Spleen (tissue), 11 donors: ENCODE measurements around the gene SREBF2. TPM values are rescaled to one million over a fixed set of nuclear protein-coding genes. Genes with fewer than 3 reads are reported as not detected.

Source experiments
- DNase-seq: peaks from one replicate; pipeline ENCODE4 v3.0.0-alpha.2; 2020
- H3K27ac ChIP-seq, 8 donors: fragments of 200-600 bp; sonication (generic) in 7 of 8; 1 replicate in 4 of 8; 2 replicates in 4 of 8; pipeline versions ENCODE4 v1.5.0 to v1.8.0; 2016 to 2021; ENCODE audit warnings: inconsistent platforms in 4 of 8, mild to moderate bottlenecking in 4 of 8, moderate library complexity in 1 of 8
- H3K27me3 ChIP-seq, 7 donors: fragments of 200-600 bp; sonication (generic) in 6 of 7; replicated peaks in 1 of 7; 1 replicate in 4 of 7; 2 replicates in 3 of 7; pipeline versions ENCODE4 v1.5.0 to v1.8.0; 2016 to 2021; ENCODE audit warnings: inconsistent platforms in 3 of 7, mild to moderate bottlenecking in 1 of 7
- H3K36me3 ChIP-seq, 6 donors: fragments of 200-600 bp; sonication (generic) in 5 of 6; 1 replicate in 4 of 6; 2 replicates in 2 of 6; pipeline versions ENCODE4 v1.5.0 to v1.8.0; 2016 to 2021; ENCODE audit warnings: inconsistent platforms in 2 of 6
- H3K4me1 ChIP-seq, 6 donors: fragments of 200-600 bp; sonication (generic) in 5 of 6; 1 replicate in 3 of 6; 2 replicates in 3 of 6; pipeline versions ENCODE4 v1.5.0 to v1.8.0; 2016 to 2021; ENCODE audit warnings: inconsistent platforms in 3 of 6
- H3K4me3 ChIP-seq, 8 donors: fragments of 200-600 bp; sonication (generic) in 7 of 8; 1 replicate in 4 of 8; 2 replicates in 4 of 8; pipeline versions ENCODE4 v1.5.0 to v1.8.0; 2016 to 2021; ENCODE audit warnings: inconsistent platforms in 4 of 8, mild to moderate bottlenecking in 4 of 8, moderate library complexity in 2 of 8
- H3K9me3 ChIP-seq, 8 donors: fragments of 200-600 bp; sonication (generic) in 7 of 8; 1 replicate in 4 of 8; 2 replicates in 4 of 8; pipeline versions ENCODE4 v1.5.0 to v1.8.0; 2016 to 2021; ENCODE audit warnings: inconsistent platforms in 4 of 8
- CTCF ChIP-seq, 11 experiments: fragments of 200-600 bp in 7 of 11; fragments of 450-650 bp in 4 of 11; sonication (generic) in 4 of 11; IDR thresholded peaks in 8 of 11; conservative IDR thresholded peaks in 3 of 11; 1 replicate in 7 of 11; 2 replicates in 4 of 11; pipeline versions ENCODE4 v1.4.0 to v1.8.0; 2016 to 2021; ENCODE audit warnings: antibody characterized with exemption in 11 of 11, inconsistent platforms in 4 of 11, mild to moderate bottlenecking in 1 of 11
- POLR2A ChIP-seq, 3 donors: fragments of 450-650 bp; IDR thresholded peaks; one replicate each; pipeline ENCODE4 v1.5.1; 2017; ENCODE audit warnings: antibody characterized with exemption in 3 of 3, mild to moderate bottlenecking in 1 of 3
- POLR2AphosphoS5 ChIP-seq, 3 donors: sonication (generic); formaldehyde crosslinking; IDR thresholded peaks; one replicate each; pipeline ENCODE4 v1.5.1; 2017; ENCODE audit warnings: antibody characterized with exemption in 3 of 3
- WGBS, 5 donors: extraction: QIAGEN DNeasy Blood & Tissue Kit in 3 of 5; methylation state at CpG; one replicate each; pipeline versions ENCODE4 v1.1.5 to v1.1.7; 2013 to 2018; 5-methylcytosine and 5-hydroxymethylcytosine counted together
- intact Hi-C: fragments of 100-400 bp; cut with DNase I; formaldehyde crosslinking; loops from one replicate; pipeline ENCODE4 v1.15.0; 2023; ENCODE audit warnings: low total_unique reads
- polyA plus RNA-seq, 3 donors: library from polyadenylated mRNA; stranded (reverse); fragments of 200-250 nt; gene quantifications; one replicate each; pipeline ENCODE4 v1.2.1, GENCODE V29; 2013
- total RNA-seq, 7 donors: library from RNA; depleted of rRNA in 3 of 7; stranded (reverse); fragments of >200 nt in 3 of 7; fragmentation: NEBNext Ultra II Directional in 4 of 7; extraction: Animal tissue kit (Norgen Biotek cat#: 25700) in 4 of 7; gene quantifications; one replicate each; pipeline versions ENCODE4 v1.1.0 to v1.2.1, GENCODE V29; 2016 to 2021
- donor health status: healthy with polysubstance abuse.
- donor health status: DM: no; HTN: no; CAD: no; lungs with moderate emphysema.
- donor health status: DM: no; HTN: no; CAD: no.
- donor health status: Bipolar disorder and iron deficiency.
- donor health status: healthy.
- donor health status: DM: no; HTN: no; CAD: no.
- donor health status: DM: yes; HTN: yes; CAD: no.

SREBF2 gene
- total and polyA plus RNA-seq, 10 donors, result 19.4 to 104 (median 63.3) TPM

- no peak overlapping the region for H3K27ac ChIP-seq
- peaks cover 0 to 61% (median 5%) of the 10 kb centered on the region in 6 donors for H3K36me3 ChIP-seq
- H3K4me3 ChIP-seq, result no peak overlapping the region
- H3K9me3 ChIP-seq, result no peaks in the 10 kb centered on the region
- peaks cover 0 to 30% (median 11%) of the 10 kb centered on the region in 6 donors for H3K4me1 ChIP-seq
- H3K27me3 ChIP-seq, result no peaks in the 10 kb centered on the region
- no peak for DNase-seq
- 87 to 97% (median 88%) methylated on average over 5 of the region's 5 CpGs for WGBS, 5 donors
- intact Hi-C loops, result loop anchor here (5.0 kb wide), 1 partner anchor 122 kb away; no protein-coding TSS in a partner anchor
- no peak for TF ChIP-seq POLR2A (IDR thresholded peaks at IDR 0.05)
- TF ChIP-seq CTCF (IDR thresholded peaks at IDR 0.05 in 8 of 11, conservative IDR thresholded peaks at IDR 0.05 in 3 of 11), result no peak
- TF ChIP-seq POLR2AphosphoS5 (IDR thresholded peaks at IDR 0.05), result no peak
Observed at GRCh38 chr22:41820447-41820846, 12.5 kb upstream of the SREBF2 start.

GRCh38 chr22:41821471-41822316, 11.2 kb upstream of the SREBF2 start:
- H3K4me3 ChIP-seq, result no peak overlapping the region
- intact Hi-C loops, result loop anchor here (5.0 kb wide), 1 partner anchor 121 kb away; no protein-coding TSS in a partner anchor
- 90 to 92% (median 91%) methylated on average over 12 of the region's 12 CpGs for WGBS, 5 donors

GRCh38 chr22:41822317-41823057, 10.4 kb upstream of the SREBF2 start:
- WGBS, 5 donors, result 89 to 98% (median 89%) methylated on average over 3 of the region's 3 CpGs
- Histone ChIP-seq H3K4me1 (peaks cover 10 to 51% (median 30%) of the 10 kb centered on the region in 6 donors), H3K4me3 (no peak overlapping the region), H3K9me3 (no peaks in the 10 kb centered on the region), H3K36me3 (peaks cover 0 to 57% (median 3%) of the 10 kb centered on the region in 6 donors), H3K27me3 (no peaks in the 10 kb centered on the region), H3K27ac (peak overlapping the region in 1 of 8 donors; percentile 1)
- intact Hi-C loops, result loop anchor here (5.0 kb wide), 1 partner anchor 120 kb away; no protein-coding TSS in a partner anchor
- TF ChIP-seq CTCF (IDR thresholded peaks at IDR 0.05 in 8 of 11, conservative IDR thresholded peaks at IDR 0.05 in 3 of 11) (peak; percentile 41 to 79 (median 68)), POLR2AphosphoS5 (IDR thresholded peaks at IDR 0.05) (no peak)
- no peak for DNase-seq

More at GRCh38 chr22:41821471-41822316, 11.2 kb upstream of the SREBF2 start:
- DNase-seq, result no peak
- Histone ChIP-seq H3K27me3 (no peaks in the 10 kb centered on the region), H3K36me3 (peaks cover 0 to 61% (median 3%) of the 10 kb centered on the region in 6 donors), H3K9me3 (no peaks in the 10 kb centered on the region), H3K4me1 (peaks cover 4 to 43% (median 24%) of the 10 kb centered on the region in 6 donors), H3K27ac (no peak overlapping the region)
- TF ChIP-seq POLR2AphosphoS5 (IDR thresholded peaks at IDR 0.05) (no peak), POLR2A (IDR thresholded peaks at IDR 0.05) (no peak), CTCF (IDR thresholded peaks at IDR 0.05 in 8 of 11, conservative IDR thresholded peaks at IDR 0.05 in 3 of 11) (no peak)
